T-helper 1 cell (primary cell): ENCODE data around the gene KLK3.
A peak's percentile ranks its signal among the peaks of the same experiment; 100 is the strongest.

ENCODE experiments used
- DNase-seq, 5 donors: peaks; one replicate each; pipeline ENCODE4 v3.0.0-alpha.2; 2012 to 2020

The KLK3 gene

GRCh38 chr19:50832666-50833065, 22.0 kb upstream of the KLK3 start:
- no peak for DNase-seq

- DNase-seq: no peak
Observed at GRCh38 chr19:50833117-50833801, 21.5 kb upstream of the KLK3 start, which contains the start of gene KLK15. TSS of gene KLK15 (minus strand) at chr19:50833574. CDS start at chr19:50831492, 2,082 bp downstream.

GRCh38 chr19:50833802-50834167, 20.9 kb upstream of the KLK3 start:
- no peak for DNase-seq

- DNase-seq: no peak
Observed at GRCh38 chr19:50835103-50835784, 19.5 kb upstream of the KLK3 start.

GRCh38 chr19:50835785-50836542, 18.8 kb upstream of the KLK3 start:
- DNase-seq: peak; percentile 17 to 75 (median 42)

- DNase-seq: no peak
Observed at GRCh38 chr19:50836543-50837195, 18.0 kb upstream of the KLK3 start.

GRCh38 chr19:50837300-50837699, 17.4 kb upstream of the KLK3 start:
- no peak for DNase-seq

GRCh38 chr19:50838239-50838638, 16.5 kb upstream of the KLK3 start:
- peak in 1 of 5 donors; percentile 19 for DNase-seq

GRCh38 chr19:50839712-50840655, 14.7 kb upstream of the KLK3 start:
- no peak for DNase-seq

- DNase-seq: no peak
Observed at GRCh38 chr19:50842130-50842529, 12.6 kb upstream of the KLK3 start.

- DNase-seq: no peak
Observed at GRCh38 chr19:50843205-50843604, 11.5 kb upstream of the KLK3 start.

- no peak for DNase-seq
Observed at GRCh38 chr19:50843701-50844221, 11.0 kb upstream of the KLK3 start.

- DNase-seq: no peak
Observed at GRCh38 chr19:50844296-50844935, 10.3 kb upstream of the KLK3 start.

GRCh38 chr19:50850738-50851137, 4.0 kb upstream of the KLK3 start:
- DNase-seq: no peak

GRCh38 chr19:50851620-50852019, 3.1 kb upstream of the KLK3 start:
- no peak for DNase-seq

- DNase-seq: no peak
Observed at GRCh38 chr19:50857366-50857765, 2.7 kb downstream of the KLK3 start.

GRCh38 chr19:50858886-50859285, 4.2 kb downstream of the KLK3 start:
- no peak for DNase-seq

- no peak for DNase-seq
Observed at GRCh38 chr19:50859849-50860248, 5.1 kb downstream of the KLK3 start.

- DNase-seq: no peak
Observed at GRCh38 chr19:50861010-50861409, 6.3 kb downstream of the KLK3 start.

- DNase-seq: no peak
Observed at GRCh38 chr19:50861496-50862286, 7.0 kb downstream of the KLK3 start.
